ENCODE measurements around the gene GPR162. TPM values are rescaled to one million over a fixed set of nuclear protein-coding genes. Genes with fewer than 3 reads are reported as not detected.

Gene GPR162
- polyA plus RNA-seq, 1 donor (not counting 4 experiments of a cell fraction or from before 2014, with no cell fraction given): 0.09 TPM

DNA sequence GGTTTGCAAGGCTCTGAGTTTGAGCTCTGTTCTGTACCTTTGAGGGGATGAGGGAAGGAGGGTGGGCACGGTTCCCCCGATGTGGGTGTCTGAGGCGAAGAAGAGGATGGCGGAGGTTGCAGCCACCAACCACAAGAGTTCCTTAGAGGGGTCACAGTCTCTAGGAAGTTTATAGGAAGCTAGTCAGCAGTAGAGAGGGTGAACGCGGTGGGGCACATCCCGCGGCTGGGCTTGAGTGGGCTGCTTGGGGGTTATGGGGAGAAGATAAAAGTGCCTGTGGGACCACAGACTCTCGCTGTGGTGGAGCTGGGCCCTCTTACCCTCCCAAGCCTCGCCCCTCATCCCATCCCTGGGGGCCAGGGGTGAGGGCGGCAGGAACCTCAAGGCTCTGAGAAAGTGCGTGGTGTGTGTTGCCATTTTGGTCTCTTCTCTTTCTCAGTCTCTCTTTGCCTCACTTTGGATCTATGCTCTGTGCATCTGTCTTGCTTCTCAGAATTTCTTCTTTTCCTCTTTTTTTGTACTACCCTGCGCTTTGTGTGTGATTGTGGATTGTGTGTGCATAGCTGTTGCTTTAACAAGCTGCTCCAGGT lies 29.6 kb upstream of the GPR162 start:
- Histone ChIP-seq H3K4me3 (ENCODE audit: control insufficient read depth in 2 of 3, extremely low read depth in 1 of 3, insufficient read depth in 2 of 3, low read depth in 1 of 3, low read length in 3 of 3) (no peak overlapping the region), H3K4me2 (ENCODE audit: control insufficient read depth, extremely low read depth, insufficient read depth, low read depth, low read length) (no peak overlapping the region), H3K27me3 (ENCODE audit: control insufficient read depth, extremely low read depth, insufficient read depth, low read length) (peaks cover 35% of the 10 kb centered on the region)

DNA sequence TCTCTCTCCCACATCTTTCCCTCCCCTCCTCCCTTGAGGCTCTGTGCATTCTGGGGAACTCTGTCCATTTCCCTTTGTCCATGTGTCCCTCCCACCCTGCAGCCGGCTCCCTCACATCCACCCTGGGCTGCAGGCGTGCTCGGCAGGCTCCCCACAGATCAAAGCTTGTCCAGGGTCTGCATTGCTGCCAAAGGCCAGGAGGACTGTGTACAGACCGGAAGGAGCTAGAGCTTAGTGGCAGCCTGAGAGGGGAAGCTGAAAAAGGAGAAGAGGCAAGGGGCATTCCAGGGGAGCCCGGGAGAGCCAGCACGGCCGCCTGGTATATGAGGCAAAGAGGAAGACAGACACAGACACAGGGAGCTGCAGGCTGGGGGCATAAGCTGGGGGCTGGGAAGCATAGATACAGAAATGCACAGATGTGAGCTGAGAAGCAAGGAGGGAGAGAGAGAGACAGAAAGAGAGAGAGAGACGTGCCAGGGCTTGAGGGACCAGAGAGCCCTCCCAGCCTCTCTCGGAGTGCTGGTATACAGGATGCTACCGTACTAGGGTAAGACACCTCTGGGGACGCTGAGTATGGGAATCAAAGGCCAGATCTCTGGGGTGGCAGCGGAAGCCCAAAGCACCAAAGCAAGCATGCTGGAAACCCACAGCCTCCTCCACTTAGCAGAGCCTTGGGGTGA lies 29.0 kb upstream of the GPR162 start:
- no peaks in the 10 kb centered on the region for H3K79me2 ChIP-seq (ENCODE audit: control insufficient read depth, insufficient read depth, low read length)
- FAIRE-seq: no peak
- H3K27me3 ChIP-seq (ENCODE audit: control insufficient read depth, extremely low read depth, insufficient read depth, low read length): peaks cover 35% of the 10 kb centered on the region
- no peaks in the 10 kb centered on the region for H3K4me1 ChIP-seq (ENCODE audit: control insufficient read depth, extremely low read depth, insufficient read depth, low read length)
- H3K9ac ChIP-seq (ENCODE audit: control insufficient read depth, extremely low read depth, insufficient read depth, low read length): no peak overlapping the region
- no peak overlapping the region for H3K27ac ChIP-seq (ENCODE audit: control insufficient read depth, insufficient read depth, low read length)
- H3K4me2 ChIP-seq (ENCODE audit: control insufficient read depth, extremely low read depth, insufficient read depth, low read depth, low read length): no peak overlapping the region
- no peaks in the 10 kb centered on the region for H3K36me3 ChIP-seq (ENCODE audit: control insufficient read depth in 2 of 2, extremely low read depth in 1 of 2, insufficient read depth in 2 of 2, low read length in 2 of 2)
- H3K9me1 ChIP-seq (ENCODE audit: control insufficient read depth, extremely low read depth, insufficient read depth, low read length): no peaks in the 10 kb centered on the region
- TF ChIP-seq, protein P1, sequence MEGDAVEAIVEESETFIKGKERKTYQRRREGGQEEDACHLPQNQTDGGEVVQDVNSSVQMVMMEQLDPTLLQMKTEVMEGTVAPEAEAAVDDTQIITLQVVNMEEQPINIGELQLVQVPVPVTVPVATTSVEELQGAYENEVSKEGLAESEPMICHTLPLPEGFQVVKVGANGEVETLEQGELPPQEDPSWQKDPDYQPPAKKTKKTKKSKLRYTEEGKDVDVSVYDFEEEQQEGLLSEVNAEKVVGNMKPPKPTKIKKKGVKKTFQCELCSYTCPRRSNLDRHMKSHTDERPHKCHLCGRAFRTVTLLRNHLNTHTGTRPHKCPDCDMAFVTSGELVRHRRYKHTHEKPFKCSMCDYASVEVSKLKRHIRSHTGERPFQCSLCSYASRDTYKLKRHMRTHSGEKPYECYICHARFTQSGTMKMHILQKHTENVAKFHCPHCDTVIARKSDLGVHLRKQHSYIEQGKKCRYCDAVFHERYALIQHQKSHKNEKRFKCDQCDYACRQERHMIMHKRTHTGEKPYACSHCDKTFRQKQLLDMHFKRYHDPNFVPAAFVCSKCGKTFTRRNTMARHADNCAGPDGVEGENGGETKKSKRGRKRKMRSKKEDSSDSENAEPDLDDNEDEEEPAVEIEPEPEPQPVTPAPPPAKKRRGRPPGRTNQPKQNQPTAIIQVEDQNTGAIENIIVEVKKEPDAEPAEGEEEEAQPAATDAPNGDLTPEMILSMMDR (optimal IDR thresholded peaks at IDR 0.05 in 1 of 3, IDR thresholded peaks at IDR 0.05 in 1 of 3, conservative IDR thresholded peaks at IDR 0.05 in 1 of 3; ENCODE audit: extremely low read depth in 1 of 3, insufficient read depth in 2 of 3, low read length in 3 of 3): no peak
- TF ChIP-seq EZH2 (IDR thresholded peaks at IDR 0.05; ENCODE audit: low read length): no peak
- no peak overlapping the region for H3K4me3 ChIP-seq (ENCODE audit: control insufficient read depth in 2 of 3, extremely low read depth in 1 of 3, insufficient read depth in 2 of 3, low read depth in 1 of 3, low read length in 3 of 3)
- no peak for DNase-seq (ENCODE audit: low read depth, low spot score)
- dilution Hi-C loops (cut with MboI; ENCODE audit: extremely low pct_ligation_motif_present, low sequenced_read_pairs): no loop called here
- H2AFZ ChIP-seq (ENCODE audit: control insufficient read depth, low read length): no peak overlapping the region
- H3K9me3 ChIP-seq (ENCODE audit: control insufficient read depth, low read depth, low read length): no peaks in the 10 kb centered on the region
- H4K20me1 ChIP-seq (ENCODE audit: control insufficient read depth, extremely low read depth, insufficient read depth, low read length): no peaks in the 10 kb centered on the region

More for the DNA sequence above, 29.6 kb upstream of the GPR162 start:
- no peaks in the 10 kb centered on the region for H3K9me3 ChIP-seq (ENCODE audit: control insufficient read depth, low read depth, low read length)
- H2AFZ ChIP-seq (ENCODE audit: control insufficient read depth, low read length): no peak overlapping the region
- dilution Hi-C loops (cut with MboI; ENCODE audit: extremely low pct_ligation_motif_present, low sequenced_read_pairs): no loop called here
- H3K9ac ChIP-seq (ENCODE audit: control insufficient read depth, extremely low read depth, insufficient read depth, low read length): no peak overlapping the region
- no peaks in the 10 kb centered on the region for H3K9me1 ChIP-seq (ENCODE audit: control insufficient read depth, extremely low read depth, insufficient read depth, low read length)
- H4K20me1 ChIP-seq (ENCODE audit: control insufficient read depth, extremely low read depth, insufficient read depth, low read length): no peaks in the 10 kb centered on the region
- H3K79me2 ChIP-seq (ENCODE audit: control insufficient read depth, insufficient read depth, low read length): no peaks in the 10 kb centered on the region
- no peak for DNase-seq (ENCODE audit: low read depth, low spot score)
- H3K27ac ChIP-seq (ENCODE audit: control insufficient read depth, insufficient read depth, low read length): no peak overlapping the region
- TF ChIP-seq EZH2 (IDR thresholded peaks at IDR 0.05; ENCODE audit: low read length): no peak
- TF ChIP-seq, protein P1 (optimal IDR thresholded peaks at IDR 0.05 in 1 of 3, IDR thresholded peaks at IDR 0.05 in 1 of 3, conservative IDR thresholded peaks at IDR 0.05 in 1 of 3; ENCODE audit: extremely low read depth in 1 of 3, insufficient read depth in 2 of 3, low read length in 3 of 3): no peak
- no peaks in the 10 kb centered on the region for H3K4me1 ChIP-seq (ENCODE audit: control insufficient read depth, extremely low read depth, insufficient read depth, low read length)
- no peaks in the 10 kb centered on the region for H3K36me3 ChIP-seq (ENCODE audit: control insufficient read depth in 2 of 2, extremely low read depth in 1 of 2, insufficient read depth in 2 of 2, low read length in 2 of 2)
- no peak for FAIRE-seq
